Urothelium cell line (cell line): ENCODE results near the gene FIBIN.
"Not testable (repeated sequence)": the region's sequence is repeated elsewhere in the genome, so short reads cannot be mapped to it uniquely, and the experiment has no call there.

ENCODE experiments used
- DNase-seq: peaks from one replicate; pipeline ENCODE4 v3.0.0; 2011; ENCODE audit warnings: low spot score, mixed read lengths
- FAIRE-seq: peaks from 2 replicates; lab custom pipeline; 2011; peaks lifted over from hg19 to GRCh38; lab: Jason Lieb, UNC

The FIBIN gene

GRCh38 chr11:26993965-26994457 lies at the start of gene FIBIN:
Gene FIBIN (plus strand): TSS chr11:26994112. CDS start chr11:26994527, 415 bp downstream.
- DNase-seq (peak; percentile 45), FAIRE-seq (no peak)

- FAIRE-seq (no peak), DNase-seq (no peak)
These were observed 48.8 kb upstream of the FIBIN start for GRCh38 chr11:26944866-26945664.

DNA sequence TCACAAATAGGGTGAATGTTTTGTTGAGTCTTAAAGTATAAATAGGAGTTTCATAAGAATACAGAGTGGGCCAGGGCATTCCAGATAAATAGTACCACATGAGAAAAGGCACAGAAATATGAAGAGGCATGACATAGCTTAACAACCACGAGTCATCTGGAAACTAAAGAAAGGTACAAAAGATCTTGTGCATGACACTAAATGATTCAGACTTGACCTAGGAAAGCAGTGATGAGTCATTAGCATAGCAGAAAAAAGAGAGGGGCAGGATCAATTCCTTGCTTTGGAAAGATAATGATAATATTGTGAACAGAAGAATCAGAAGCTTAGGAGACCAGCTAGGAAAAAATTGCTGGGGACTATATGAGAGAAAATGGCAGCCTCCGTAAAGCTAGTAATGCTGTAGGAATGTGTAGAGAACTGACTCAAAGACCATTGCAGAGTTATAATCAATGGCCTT lies 47.6 kb upstream of the FIBIN start:
- no peak for DNase-seq

DNA sequence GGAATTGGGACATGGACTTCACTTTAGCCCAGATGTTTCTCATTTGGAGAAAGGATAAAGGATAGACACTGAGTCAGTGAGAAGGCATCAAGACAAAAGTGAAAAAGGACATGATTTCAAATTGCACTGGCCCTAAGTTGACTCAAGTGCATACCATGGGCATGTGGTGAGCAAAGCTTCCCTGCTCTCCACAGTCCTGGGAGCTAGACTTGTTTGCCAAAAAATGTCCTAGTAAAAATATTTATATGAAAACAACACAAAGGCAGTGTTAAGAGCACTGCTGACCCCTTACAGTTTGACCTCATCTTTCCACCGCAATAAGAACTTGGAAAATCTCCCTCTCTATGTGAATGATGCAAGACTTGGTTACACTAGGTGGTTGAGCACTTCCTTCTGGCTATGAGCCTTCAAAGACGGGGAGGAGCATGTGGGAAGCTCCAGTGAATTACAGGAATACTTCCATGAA lies 46.5 kb upstream of the FIBIN start:
- FAIRE-seq (no peak), DNase-seq (peak; percentile 48)

More for the DNA sequence above, 47.6 kb upstream of the FIBIN start:
- no peak for FAIRE-seq

GRCh38 chr11:26947904-26948639 lies 45.8 kb upstream of the FIBIN start:
- FAIRE-seq (no peak), DNase-seq (no peak)

DNA sequence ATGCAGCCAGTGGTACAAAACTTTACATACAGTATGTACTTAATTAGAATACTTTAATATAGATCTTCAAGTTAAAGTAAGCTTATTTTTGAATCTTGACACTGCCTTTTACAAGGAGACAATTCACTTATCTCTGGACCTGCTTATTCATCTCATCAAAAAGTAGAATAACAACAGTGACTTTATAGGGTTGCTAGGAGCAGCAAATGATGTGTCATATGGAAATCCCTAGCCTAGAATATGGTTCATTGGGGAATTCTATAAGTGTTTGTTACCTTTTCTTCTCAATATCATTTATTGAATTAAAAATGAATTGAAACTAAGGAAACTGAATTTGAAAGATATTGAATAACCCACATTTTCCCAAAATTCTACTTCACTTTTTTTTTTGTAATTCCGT lies 45.0 kb upstream of the FIBIN start:
- FAIRE-seq = no peak
- DNase-seq = no peak

DNA sequence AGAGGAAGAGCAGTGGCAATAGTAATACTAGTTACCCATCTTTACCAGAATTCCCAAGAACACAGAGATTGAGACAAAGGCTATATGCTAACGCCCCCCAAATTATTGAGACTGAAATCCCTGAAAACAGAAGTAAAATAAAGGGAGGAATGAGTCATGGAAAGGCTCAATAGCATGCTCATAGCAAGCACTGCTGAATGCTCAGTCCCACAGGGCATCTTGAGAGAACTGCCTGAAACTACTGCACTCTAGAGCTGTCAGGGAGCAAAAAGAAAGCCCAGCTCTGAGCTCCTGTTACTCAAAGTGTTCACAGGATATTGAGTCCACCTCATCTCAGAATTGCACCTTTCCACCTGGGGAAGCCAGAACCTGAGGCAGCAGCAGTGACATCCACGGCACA lies 44.1 kb upstream of the FIBIN start:
- no peak for DNase-seq
- no peak for FAIRE-seq

GRCh38 chr11:26950260-26950719 lies 43.6 kb upstream of the FIBIN start:
- no peak for FAIRE-seq
- no peak for DNase-seq

GRCh38 chr11:26951809-26952515 lies 42.0 kb upstream of the FIBIN start:
- no peak for FAIRE-seq
- no peak for DNase-seq

DNA sequence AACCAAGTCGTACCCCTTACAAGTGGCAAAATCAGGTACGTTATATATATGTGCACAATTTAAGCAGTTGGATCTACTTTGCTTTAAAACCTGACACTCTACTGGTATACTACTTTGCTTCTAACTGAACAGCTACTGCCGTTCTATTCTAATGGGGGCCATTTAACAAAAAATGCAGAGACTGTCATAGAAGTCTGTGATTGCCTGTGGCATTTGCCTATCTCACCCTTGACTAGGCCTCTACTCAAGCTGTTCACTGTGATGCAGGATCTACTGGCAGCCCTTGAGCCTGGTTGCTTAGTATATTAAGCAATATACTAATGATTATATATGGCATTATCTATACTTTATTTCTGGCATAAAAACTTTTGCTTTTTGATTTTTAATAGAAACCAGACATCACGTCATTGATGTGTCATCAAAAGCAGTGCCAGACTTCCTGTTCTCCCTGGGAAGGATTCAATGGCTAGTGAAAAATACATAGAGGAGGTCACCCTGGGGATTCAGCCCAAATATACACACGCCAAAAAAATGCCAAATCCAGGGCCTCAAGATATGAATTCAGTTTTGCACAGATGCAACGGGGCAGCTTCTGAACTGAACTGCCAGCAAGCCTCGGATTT lies 40.0 kb upstream of the FIBIN start:
- DNase-seq = no peak
- FAIRE-seq = no peak

- DNase-seq = no peak
- no peak for FAIRE-seq
These were observed 35.8 kb upstream of the FIBIN start for GRCh38 chr11:26958005-26958701.

DNA sequence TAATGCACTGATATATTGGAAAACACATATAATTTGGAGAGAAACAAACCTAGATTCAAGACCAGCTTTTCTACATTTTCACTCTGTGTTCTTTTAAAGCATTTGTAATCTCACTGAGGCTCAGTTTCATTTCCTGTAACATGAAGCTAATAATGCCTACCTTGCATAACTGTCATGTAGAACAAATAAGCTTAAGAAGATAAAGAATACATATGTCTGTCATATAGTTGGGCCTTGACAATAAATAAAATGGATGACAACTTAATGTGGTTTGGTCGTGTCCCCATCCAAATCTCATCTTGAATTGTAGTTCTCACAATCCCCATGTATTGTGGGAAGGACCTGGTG lies 35.2 kb upstream of the FIBIN start:
- DNase-seq (no peak), FAIRE-seq (no peak)

- no peak for FAIRE-seq
- no peak for DNase-seq
These were observed 33.6 kb upstream of the FIBIN start for GRCh38 chr11:26960281-26960680.

DNA sequence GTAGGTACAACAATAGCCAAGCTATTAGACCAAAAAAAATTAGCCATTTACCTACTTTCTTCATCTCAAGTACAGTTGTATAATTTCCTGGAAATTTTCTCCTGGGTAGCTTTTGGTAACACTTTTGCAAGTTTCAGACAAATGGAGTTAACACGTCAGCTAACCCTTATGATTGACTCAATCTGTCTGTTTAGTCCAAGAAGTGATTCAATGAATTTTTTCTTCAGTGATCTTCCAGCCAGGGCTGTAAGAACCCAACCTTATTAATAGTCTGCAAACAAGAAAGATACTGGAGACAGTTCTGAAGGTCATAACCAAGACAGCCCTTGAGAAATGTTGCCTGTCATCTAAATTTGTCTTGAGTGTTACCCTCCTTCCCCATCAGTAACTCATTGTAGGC lies 30.1 kb upstream of the FIBIN start:
- DNase-seq = no peak
- FAIRE-seq = no peak

DNA sequence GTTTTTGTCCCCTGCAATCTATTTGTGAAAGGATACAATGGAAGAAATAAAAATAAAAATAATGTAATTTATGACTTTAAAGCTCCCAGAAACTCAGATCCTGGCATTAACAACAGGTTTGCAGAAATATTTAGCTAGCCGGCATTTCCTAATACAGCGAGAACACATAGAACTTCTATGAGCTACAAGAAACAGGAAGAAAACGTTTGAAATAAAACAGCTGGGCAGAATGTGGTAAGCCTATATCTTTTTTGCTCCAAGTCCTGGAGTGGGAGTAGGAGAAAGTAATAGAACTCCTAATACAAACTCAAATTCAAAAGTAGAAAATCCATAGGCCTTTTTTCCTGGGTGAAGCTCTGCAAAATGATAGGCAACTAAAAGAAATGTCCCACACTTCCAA lies 29.6 kb upstream of the FIBIN start:
- DNase-seq (no peak), FAIRE-seq (no peak)

DNA sequence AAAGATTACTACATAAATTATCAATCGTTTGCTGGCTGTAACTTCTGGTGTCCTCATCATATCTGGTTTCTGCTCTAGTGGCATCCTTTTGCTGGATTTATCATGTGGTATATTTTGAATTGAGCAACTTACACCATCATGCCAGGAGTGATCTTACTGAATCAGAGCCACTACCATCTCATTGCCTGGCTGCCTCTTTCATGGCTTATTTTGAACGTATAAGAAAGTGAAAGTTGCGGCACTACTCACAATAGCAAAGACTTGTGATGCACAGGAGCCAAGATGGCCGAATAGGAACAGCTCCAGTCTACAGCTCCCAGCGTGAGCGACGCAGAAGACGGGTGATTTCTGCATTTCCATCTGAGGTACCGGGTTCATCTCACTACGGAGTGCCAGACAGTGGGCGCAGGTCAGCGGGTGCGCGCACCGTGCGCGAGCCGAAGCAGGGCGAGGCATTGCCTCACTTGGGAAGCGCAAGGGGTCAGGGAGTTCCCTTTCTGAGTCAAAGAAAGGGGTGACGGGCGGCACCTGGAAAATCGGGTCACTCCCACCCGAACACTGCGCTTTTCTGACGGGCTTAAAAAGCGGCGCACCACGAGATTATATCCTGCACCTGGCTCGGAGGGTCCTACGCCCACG lies 28.9 kb upstream of the FIBIN start:
- not testable (repeated sequence) for FAIRE-seq, DNase-seq

DNA sequence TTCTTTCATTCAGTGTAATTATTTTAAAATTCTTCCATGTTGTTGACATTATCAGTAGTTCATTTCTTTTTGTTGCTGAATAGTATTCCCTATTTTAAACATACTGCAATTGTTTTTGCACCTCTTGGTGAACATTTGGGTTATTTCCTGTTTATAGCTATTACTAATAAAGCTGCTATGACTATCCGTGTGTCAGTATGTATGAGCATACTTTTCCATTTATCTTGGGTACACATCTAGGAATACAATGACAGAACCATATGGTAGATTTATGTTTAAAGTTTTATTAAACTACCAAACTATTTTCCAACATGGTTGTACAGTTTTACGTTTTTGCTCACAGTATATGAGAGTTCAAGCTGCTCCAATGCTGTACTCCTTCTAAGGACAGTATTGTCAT lies 22.0 kb upstream of the FIBIN start:
- DNase-seq = no peak
- FAIRE-seq = no peak

DNA sequence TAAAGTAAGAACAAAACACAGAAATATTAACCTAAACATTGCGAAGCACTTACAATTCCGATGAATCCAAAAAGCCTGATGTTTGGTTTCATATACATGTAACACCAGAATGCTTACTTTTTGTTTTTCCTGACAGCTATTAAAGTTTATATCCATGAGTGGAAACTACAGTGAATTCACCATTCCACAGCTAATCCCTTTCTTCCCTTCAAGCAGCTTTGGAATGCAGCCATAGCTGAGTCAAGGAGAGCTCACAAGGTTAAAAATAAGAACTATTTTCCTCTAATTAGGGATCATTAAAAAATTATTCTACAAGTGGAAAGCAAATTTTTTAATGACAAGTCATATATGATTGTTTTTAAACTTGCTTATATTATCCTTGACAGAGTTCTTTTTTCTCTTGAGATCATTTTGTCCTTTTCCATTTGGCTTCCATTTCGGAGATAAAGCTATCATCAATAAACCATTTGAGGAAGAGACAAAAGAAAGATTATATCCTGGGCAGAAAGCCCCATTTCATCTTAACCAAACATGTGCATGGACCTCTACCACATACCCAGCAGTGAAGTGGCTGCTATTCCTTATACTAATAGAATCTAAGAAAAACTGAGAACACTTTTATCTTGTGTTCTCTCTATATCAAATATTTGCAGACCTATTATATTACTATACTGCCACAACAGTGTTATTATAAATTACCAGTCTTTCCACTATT lies 19.7 kb upstream of the FIBIN start:
- DNase-seq = no peak
- no peak for FAIRE-seq

DNA sequence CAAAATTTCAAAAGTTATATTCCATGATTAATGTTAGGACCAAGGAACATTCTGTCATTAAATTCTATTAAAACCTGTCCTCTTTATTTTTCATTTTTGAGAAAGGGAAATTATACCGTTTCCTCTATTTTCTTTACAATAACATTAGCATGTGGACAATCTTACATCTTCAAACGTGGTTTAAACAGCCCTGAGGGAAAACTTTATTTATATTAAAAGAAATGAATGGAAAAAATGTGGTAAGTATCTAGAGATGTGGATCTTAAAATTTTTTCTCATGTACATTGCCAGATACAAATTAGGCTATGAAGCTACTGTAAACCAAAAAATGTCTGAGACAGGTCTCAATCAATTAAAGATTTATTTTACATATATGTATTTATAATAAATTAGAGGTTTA lies 18.9 kb upstream of the FIBIN start:
- DNase-seq (no peak), FAIRE-seq (no peak)
